HCT116 (cell line): ENCODE results near the gene WASHC2A. TPM values are rescaled to one million over a fixed set of nuclear protein-coding genes. Genes with fewer than 3 reads are reported as not detected.
A peak's percentile ranks its signal among the peaks of the same experiment; 100 is the strongest.
"Not testable (repeated sequence)": the region's sequence is repeated elsewhere in the genome, so short reads cannot be mapped to it uniquely, and the experiment has no call there.

Experiments
- ATAC-seq: fragments of 200-7000 bp; cut with Tn5 transposase; 2 replicates; pipeline ENCODE4 v1.9.1; 2020; ENCODE audit warnings: mild to moderate bottlenecking, moderate library complexity
- BruUV-seq: library from RNA; stranded (reverse); fragments of 400-500 nt; replicated peaks from 2 replicates; lab custom pipeline; 2021; lab: Mats Ljungman, UMichigan
- CTCF ChIA-PET: fragments of 300-600 bp; sonication (Branson Sonifier 250); formaldehyde crosslinking; loops from one replicate; lab custom pipeline; 2021; ENCODE audit warnings: antibody characterized with exemption; lab: Charles Lee
- POLR2A ChIA-PET: fragments of 300-600, 350-600 bp; sonication (Branson Sonifier 250); formaldehyde crosslinking; loops from one replicate; lab custom pipeline; 2021; ENCODE audit warnings: antibody characterized with exemption; lab: Charles Lee
- RAD21 ChIA-PET, 2 experiments: fragments of 300-600 bp; sonication (Branson Sonifier 250); formaldehyde crosslinking; loops; one replicate each; lab custom pipeline; 2023; ENCODE audit warnings: low total read pairs in 2 of 2; ENCODE audit not compliant: uncharacterized antibody in 2 of 2, unreplicated experiment in 2 of 2, low non-redundant PET in 1 of 2; lab: Charles Lee
- DNase-seq: peaks from one replicate; pipeline ENCODE4 v3.0.0-alpha.2; 2010; ENCODE audit warnings: low read depth, low spot score
- H2AFZ ChIP-seq: fragments of 200-600 bp; shearing (Covaris generic), sonication (generic); 2 replicates; pipeline ENCODE4 v1.6.1; 2017; ENCODE audit warnings: low read depth, mixed run types, mixed read lengths, antibody characterized with exemption, low read length; ENCODE audit not compliant: poor library complexity, severe bottlenecking
- H3K27ac ChIP-seq: 2 replicates; pipeline ENCODE4 v1.5.1; 2012; ENCODE audit warnings: low read depth, low read length
- H3K27me3 ChIP-seq: fragments of 200-600 bp; sonication (generic); 2 replicates; pipeline ENCODE4 v1.6.1; 2016; ENCODE audit warnings: mixed run types, low read length, mixed read lengths; ENCODE audit not compliant: insufficient read depth
- H3K36me3 ChIP-seq, 2 experiments: fragments of 200-500 bp in 1 of 2; fragments of 200-600 bp in 1 of 2; sonication (Bioruptor generic) in 1 of 2; sonication (generic) in 1 of 2; 2 replicates each; pipeline versions ENCODE4 v1.5.1 to v1.6.1; 2014 to 2016; ENCODE audit warnings: low read length in 2 of 2, inconsistent platforms in 1 of 2, mixed read lengths in 1 of 2, mixed run types in 1 of 2; ENCODE audit not compliant: insufficient read depth in 2 of 2, control insufficient read depth in 1 of 2
- H3K4me1 ChIP-seq, 2 experiments: fragments of 200-600 bp in 1 of 2; sonication (generic) in 1 of 2; 2 replicates each; pipeline versions ENCODE4 v1.5.1 to v1.6.1; 2012 to 2017; ENCODE audit warnings: low read length in 2 of 2, inconsistent platforms in 1 of 2, mild to moderate bottlenecking in 1 of 2, mixed read lengths in 1 of 2, mixed run types in 1 of 2, moderate library complexity in 1 of 2; ENCODE audit not compliant: insufficient read depth in 2 of 2, control insufficient read depth in 1 of 2
- H3K4me2 ChIP-seq: fragments of 200-600 bp; sonication (generic); 2 replicates; pipeline ENCODE4 v1.6.1; 2017; ENCODE audit warnings: mixed run types, low read length, mixed read lengths
- H3K4me3 ChIP-seq, 2 experiments: fragments of 200-600 bp in 1 of 2; sonication (generic) in 1 of 2; replicated peaks in 1 of 2; 2 replicates each; pipeline ENCODE4 v1.5.1; 2011 to 2016; ENCODE audit warnings: low read length in 2 of 2, control low read depth in 1 of 2, low read depth in 1 of 2, mild to moderate bottlenecking in 1 of 2, mixed read lengths in 1 of 2, mixed run types in 1 of 2
- H3K79me2 ChIP-seq: fragments of 200-600 bp; sonication (generic); 2 replicates; pipeline ENCODE4 v1.6.1; 2017; ENCODE audit warnings: mild to moderate bottlenecking, mixed run types, low read length, moderate library complexity, mixed read lengths; ENCODE audit not compliant: insufficient read depth
- H3K9ac ChIP-seq: fragments of 200-600 bp; sonication (generic); 2 replicates; pipeline ENCODE4 v1.6.1; 2016; ENCODE audit warnings: low read length, mixed read lengths
- H3K9me2 ChIP-seq: fragments of 200-600 bp; sonication (generic), shearing (Covaris generic); 2 replicates; pipeline ENCODE4 v1.6.1; 2017; ENCODE audit warnings: mixed run types, mild to moderate bottlenecking, moderate library complexity; ENCODE audit not compliant: insufficient read depth
- H3K9me3 ChIP-seq, 2 experiments: fragments of 200-500 bp in 1 of 2; fragments of 200-600 bp in 1 of 2; sonication (Bioruptor generic) in 1 of 2; sonication (generic) in 1 of 2; 2 replicates each; pipeline ENCODE4 v1.6.1; 2014 to 2017; ENCODE audit warnings: low read length in 2 of 2, mixed read lengths in 2 of 2, inconsistent platforms in 1 of 2, low read depth in 1 of 2, mild to moderate bottlenecking in 1 of 2, mixed run types in 1 of 2, moderate library complexity in 1 of 2; ENCODE audit not compliant: control insufficient read depth in 1 of 2, insufficient read depth in 1 of 2
- H4K20me1 ChIP-seq: fragments of 200-600 bp; sonication (generic), shearing (Covaris generic); 2 replicates; pipeline ENCODE4 v1.6.1; 2017; ENCODE audit warnings: mixed run types, mild to moderate bottlenecking, moderate library complexity; ENCODE audit not compliant: insufficient read depth
- FOSL1 ChIP-seq: IDR thresholded peaks from 2 replicates; pipeline ENCODE4 v1.6.1; 2012; ENCODE audit warnings: low read depth
- JUND ChIP-seq: IDR thresholded peaks from 2 replicates; pipeline ENCODE4 v1.6.1; 2012
- intact Hi-C: fragments of 100-400 bp; cut with micrococcal nuclease; formaldehyde crosslinking; loops from 2 replicates; pipeline ENCODE4 v1.10.0; 2022
- total RNA-seq: library from RNA; stranded (reverse); gene quantifications from one replicate; pipeline ENCODE4 v1.2.1, GENCODE V29; 2021; ENCODE audit not compliant: unreplicated experiment

WASHC2A gene
- total RNA-seq, 1 experiment from 2014 or later: 19.2 TPM

GRCh38 chr10:50169506-50169905 is 101.8 kb downstream of the WASHC2A start:
- H2AFZ ChIP-seq, POLR2A ChIA-PET, H3K36me3 ChIP-seq, H3K4me1 ChIP-seq, H3K9me2 ChIP-seq, H3K27ac ChIP-seq, H3K9ac ChIP-seq, H4K20me1 ChIP-seq, H3K4me3 ChIP-seq, H3K79me2 ChIP-seq, RAD21 ChIA-PET, H3K9me3 ChIP-seq, intact Hi-C loops, H3K27me3 ChIP-seq, BruUV-seq, CTCF ChIA-PET: not testable (repeated sequence)
- DNase-seq (peak; percentile 3), ATAC-seq (peak; percentile 73)
- 0 out of 2 replicates have a peak overlapping the region, but pooled peaks have one; percentile 5 for H3K4me2 ChIP-seq
- TF ChIP-seq JUND (peak; percentile 18; the same call in 1 of the 2 replicates), FOSL1 (peak; percentile 26; the same call in 1 of the 2 replicates)

- H3K79me2 ChIP-seq, CTCF ChIA-PET, H3K4me3 ChIP-seq, H2AFZ ChIP-seq, RAD21 ChIA-PET, H3K27me3 ChIP-seq, POLR2A ChIA-PET, H3K27ac ChIP-seq, H3K36me3 ChIP-seq, BruUV-seq, H3K4me1 ChIP-seq, H3K4me2 ChIP-seq, H3K9me2 ChIP-seq, H4K20me1 ChIP-seq, H3K9me3 ChIP-seq, H3K9ac ChIP-seq, intact Hi-C loops, ATAC-seq: not testable (repeated sequence)
- DNase-seq: peak; percentile 2
Measured at GRCh38 chr10:50174788-50175525, 107.2 kb downstream of the WASHC2A start.

Other genes with a start within 250 kb of the WASHC2A start
- 30.4 TPM for gene PARG, start 125.9 kb upstream of the WASHC2A start, total RNA-seq
- 18.9 TPM for gene TIMM23B, start 125.9 kb upstream of the WASHC2A start, total RNA-seq
- gene AGAP6, start 79.5 kb upstream of the WASHC2A start, total RNA-seq: 13.1 TPM
- 10.7 TPM for gene ASAH2, start 183.6 kb downstream of the WASHC2A start, total RNA-seq